ENCODE data around the gene TMCO6. TPM values are rescaled to one million over a fixed set of nuclear protein-coding genes. Genes with fewer than 3 reads are reported as not detected.

The TMCO6 gene
- total and polyA plus RNA-seq, 9 of the 15 experiments (the other 6 are each of a cell fraction or from before 2014, with no cell fraction given) = 3.4 to 46.4 (median 16.7) TPM

DNA sequence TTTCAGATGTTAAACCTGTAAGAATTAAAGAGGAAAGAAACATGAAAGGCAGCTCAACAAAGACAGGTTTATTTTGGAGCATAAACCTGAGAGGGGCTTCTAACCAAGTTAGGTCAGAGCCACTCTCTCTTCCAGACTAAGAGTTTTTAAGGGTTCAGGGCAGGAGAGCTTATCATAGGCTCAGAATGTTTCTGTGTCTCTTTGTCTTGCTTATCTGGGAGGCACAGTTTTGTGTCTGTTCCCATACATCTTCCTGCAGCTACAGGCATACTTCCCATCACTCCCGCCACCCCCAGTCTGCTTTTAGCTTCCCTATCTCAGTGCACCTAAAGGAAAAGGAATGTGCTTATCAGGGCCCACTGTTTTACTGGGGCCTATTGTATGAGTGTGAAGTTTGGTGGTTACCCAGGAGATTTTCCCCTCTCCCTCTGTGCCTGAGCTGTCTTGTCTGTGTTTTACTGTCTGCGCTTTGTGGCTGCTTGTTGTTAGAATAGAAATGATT lies 28.2 kb upstream of the TMCO6 start (continued):
- TF ChIP-seq SAP30 (IDR thresholded peaks at IDR 0.05; ENCODE audit: borderline replicate concordance, insufficient read depth, low read depth, low read length, poor library complexity, severe bottlenecking) (no peak), HDAC2 (IDR thresholded peaks at IDR 0.05) (peak; percentile 81; the same call in 1 of the 2 replicates), ZBTB2 (IDR thresholded peaks at IDR 0.05) (peak; percentile 40; the same call in 1 of the 2 replicates), MEF2D (tag; conservative IDR thresholded peaks at IDR 0.05; ENCODE audit: low read depth) (peak; percentile 64; the same call in 1 of the 2 replicates), ILF3 (IDR thresholded peaks at IDR 0.05; ENCODE audit: borderline replicate concordance) (no peak), STAT5A (IDR thresholded peaks at IDR 0.05; ENCODE audit: borderline replicate concordance, low read length) (peak; percentile 82), ZC3H8 (IDR thresholded peaks at IDR 0.05) (no peak), MEF2A (IDR thresholded peaks at IDR 0.05; ENCODE audit: control insufficient read depth, low read depth, low read length) (peak; percentile 30), KLF10 (CRISPR knock-in tag; IDR thresholded peaks at IDR 0.05) (no peak), TEAD4 (IDR thresholded peaks at IDR 0.05; ENCODE audit: low read length) (peak; percentile 96), TEAD4 (CRISPR knock-in tag; IDR thresholded peaks at IDR 0.05; ENCODE audit: borderline replicate concordance) (no peak), ZKSCAN8 (CRISPR knock-in tag; IDR thresholded peaks at IDR 0.05) (peak; percentile 83; the same call in 1 of the 2 replicates), ZNF143 (CRISPR knock-in tag; IDR thresholded peaks at IDR 0.05) (no peak), TEAD2 (tag; IDR thresholded peaks at IDR 0.05) (peak; percentile 77; the same call in 1 of the 2 replicates), EP400 (IDR thresholded peaks at IDR 0.05) (peak; percentile 9; the same call in 1 of the 2 replicates), GTF2E2 (tag; IDR thresholded peaks at IDR 0.05) (peak; percentile 45; the same call in 1 of the 2 replicates), TEAD1 (CRISPR knock-in tag; IDR thresholded peaks at IDR 0.05) (peak; percentile 92 to 97), ZKSCAN3 (CRISPR knock-in tag; IDR thresholded peaks at IDR 0.05) (no peak)
- TF ChIP-seq, protein P1, sequence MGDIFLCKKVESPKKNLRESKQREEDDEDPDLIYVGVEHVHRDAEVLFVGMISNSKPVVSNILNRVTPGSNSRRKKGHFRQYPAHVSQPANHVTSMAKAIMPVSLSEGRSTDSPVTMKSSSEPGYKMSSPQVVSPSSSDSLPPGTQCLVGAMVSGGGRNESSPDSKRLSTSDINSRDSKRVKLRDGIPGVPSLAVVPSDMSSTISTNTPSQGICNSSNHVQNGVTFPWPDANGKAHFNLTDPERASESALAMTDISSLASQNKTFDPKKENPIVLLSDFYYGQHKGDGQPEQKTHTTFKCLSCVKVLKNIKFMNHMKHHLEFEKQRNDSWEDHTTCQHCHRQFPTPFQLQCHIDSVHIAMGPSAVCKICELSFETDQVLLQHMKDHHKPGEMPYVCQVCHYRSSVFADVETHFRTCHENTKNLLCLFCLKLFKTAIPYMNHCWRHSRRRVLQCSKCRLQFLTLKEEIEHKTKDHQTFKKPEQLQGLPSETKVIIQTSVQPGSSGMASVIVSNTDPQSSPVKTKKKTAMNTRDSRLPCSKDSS (IDR thresholded peaks at IDR 0.05; ENCODE audit: low read depth, partially characterized antibody) = peak; percentile 79
- TF ChIP-seq, protein P2, sequence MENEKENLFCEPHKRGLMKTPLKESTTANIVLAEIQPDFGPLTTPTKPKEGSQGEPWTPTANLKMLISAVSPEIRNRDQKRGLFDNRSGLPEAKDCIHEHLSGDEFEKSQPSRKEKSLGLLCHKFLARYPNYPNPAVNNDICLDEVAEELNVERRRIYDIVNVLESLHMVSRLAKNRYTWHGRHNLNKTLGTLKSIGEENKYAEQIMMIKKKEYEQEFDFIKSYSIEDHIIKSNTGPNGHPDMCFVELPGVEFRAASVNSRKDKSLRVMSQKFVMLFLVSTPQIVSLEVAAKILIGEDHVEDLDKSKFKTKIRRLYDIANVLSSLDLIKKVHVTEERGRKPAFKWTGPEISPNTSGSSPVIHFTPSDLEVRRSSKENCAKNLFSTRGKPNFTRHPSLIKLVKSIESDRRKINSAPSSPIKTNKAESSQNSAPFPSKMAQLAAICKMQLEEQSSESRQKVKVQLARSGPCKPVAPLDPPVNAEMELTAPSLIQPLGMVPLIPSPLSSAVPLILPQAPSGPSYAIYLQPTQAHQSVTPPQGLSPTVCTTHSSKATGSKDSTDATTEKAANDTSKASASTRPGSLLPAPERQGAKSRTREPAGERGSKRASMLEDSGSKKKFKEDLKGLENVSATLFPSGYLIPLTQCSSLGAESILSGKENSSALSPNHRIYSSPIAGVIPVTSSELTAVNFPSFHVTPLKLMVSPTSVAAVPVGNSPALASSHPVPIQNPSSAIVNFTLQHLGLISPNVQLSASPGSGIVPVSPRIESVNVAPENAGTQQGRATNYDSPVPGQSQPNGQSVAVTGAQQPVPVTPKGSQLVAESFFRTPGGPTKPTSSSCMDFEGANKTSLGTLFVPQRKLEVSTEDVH (IDR thresholded peaks at IDR 0.05; ENCODE audit: low read depth, partially characterized antibody) = peak; percentile 64
- TF ChIP-seq, protein P3, sequence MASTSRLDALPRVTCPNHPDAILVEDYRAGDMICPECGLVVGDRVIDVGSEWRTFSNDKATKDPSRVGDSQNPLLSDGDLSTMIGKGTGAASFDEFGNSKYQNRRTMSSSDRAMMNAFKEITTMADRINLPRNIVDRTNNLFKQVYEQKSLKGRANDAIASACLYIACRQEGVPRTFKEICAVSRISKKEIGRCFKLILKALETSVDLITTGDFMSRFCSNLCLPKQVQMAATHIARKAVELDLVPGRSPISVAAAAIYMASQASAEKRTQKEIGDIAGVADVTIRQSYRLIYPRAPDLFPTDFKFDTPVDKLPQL (IDR thresholded peaks at IDR 0.05; ENCODE audit: extremely low read depth, insufficient read length) = no peak
- TF ChIP-seq, protein P4, sequence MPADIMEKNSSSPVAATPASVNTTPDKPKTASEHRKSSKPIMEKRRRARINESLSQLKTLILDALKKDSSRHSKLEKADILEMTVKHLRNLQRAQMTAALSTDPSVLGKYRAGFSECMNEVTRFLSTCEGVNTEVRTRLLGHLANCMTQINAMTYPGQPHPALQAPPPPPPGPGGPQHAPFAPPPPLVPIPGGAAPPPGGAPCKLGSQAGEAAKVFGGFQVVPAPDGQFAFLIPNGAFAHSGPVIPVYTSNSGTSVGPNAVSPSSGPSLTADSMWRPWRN (IDR thresholded peaks at IDR 0.05; ENCODE audit: low read depth) = peak; percentile 70; the same call in 1 of the 2 replicates

All from K562 (cell line).